PFSK-1 (cell line): Measurements from ENCODE around the gene COX8C.

Source experiments
- FOXP2 ChIP-seq: optimal IDR thresholded peaks from 2 replicates; pipeline ENCODE3; 2011; ENCODE audit warnings: borderline replicate concordance, control low read depth, inconsistent platforms; ENCODE audit not compliant: insufficient read depth; ENCODE audit errors: extremely low read length, extremely low read depth
- POLR2AphosphoS5 ChIP-seq: IDR thresholded peaks from 2 replicates; pipeline ENCODE4 v1.6.1; 2012; ENCODE audit warnings: low read depth, mild to moderate bottlenecking, control low read depth, low read length, moderate library complexity
- SIN3A ChIP-seq: IDR thresholded peaks from 2 replicates; pipeline ENCODE4 v1.6.1; 2012; ENCODE audit warnings: mild to moderate bottlenecking, low read length, moderate library complexity, borderline replicate concordance; ENCODE audit not compliant: insufficient read depth
- TAF1 ChIP-seq: IDR thresholded peaks from 2 replicates; pipeline ENCODE4 v1.6.1; 2012; ENCODE audit warnings: low read length, control low read depth, borderline replicate concordance; ENCODE audit not compliant: insufficient read depth
- TF ChIP-seq, protein P1 (sequence below), 2 experiments: IDR thresholded peaks; 2 replicates each; pipeline versions ENCODE4 v1.6.1 to v1.8.0; 2011 to 2012; ENCODE audit warnings: low read depth in 2 of 2, low read length in 2 of 2, control low read depth in 1 of 2, inconsistent platforms in 1 of 2, mild to moderate bottlenecking in 1 of 2, moderate library complexity in 1 of 2; ENCODE audit not compliant: insufficient read depth in 1 of 2

The COX8C gene

DNA sequence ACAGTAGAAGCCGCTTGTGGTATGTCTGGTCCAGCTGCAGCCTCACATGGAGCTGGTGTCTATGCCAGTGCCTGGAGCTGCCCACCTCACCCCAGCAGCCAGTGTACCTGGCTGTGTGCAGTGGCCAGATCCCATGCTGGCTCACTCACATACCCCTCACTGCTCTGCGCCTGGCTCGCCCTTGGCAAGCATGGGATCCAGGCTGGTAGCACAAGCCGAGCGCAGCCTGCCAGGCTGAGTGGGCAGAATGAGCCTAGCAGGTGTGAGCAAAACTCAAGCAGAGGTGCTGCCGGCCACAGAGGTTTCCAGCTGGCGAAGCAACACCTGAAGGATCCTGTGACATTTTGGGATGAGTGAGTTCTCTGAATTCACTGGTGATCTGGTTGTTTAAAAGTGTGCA lies 9.1 kb upstream of the COX8C start:
- TF ChIP-seq SIN3A (no peak), POLR2AphosphoS5 (no peak)
- TF ChIP-seq, protein P1, sequence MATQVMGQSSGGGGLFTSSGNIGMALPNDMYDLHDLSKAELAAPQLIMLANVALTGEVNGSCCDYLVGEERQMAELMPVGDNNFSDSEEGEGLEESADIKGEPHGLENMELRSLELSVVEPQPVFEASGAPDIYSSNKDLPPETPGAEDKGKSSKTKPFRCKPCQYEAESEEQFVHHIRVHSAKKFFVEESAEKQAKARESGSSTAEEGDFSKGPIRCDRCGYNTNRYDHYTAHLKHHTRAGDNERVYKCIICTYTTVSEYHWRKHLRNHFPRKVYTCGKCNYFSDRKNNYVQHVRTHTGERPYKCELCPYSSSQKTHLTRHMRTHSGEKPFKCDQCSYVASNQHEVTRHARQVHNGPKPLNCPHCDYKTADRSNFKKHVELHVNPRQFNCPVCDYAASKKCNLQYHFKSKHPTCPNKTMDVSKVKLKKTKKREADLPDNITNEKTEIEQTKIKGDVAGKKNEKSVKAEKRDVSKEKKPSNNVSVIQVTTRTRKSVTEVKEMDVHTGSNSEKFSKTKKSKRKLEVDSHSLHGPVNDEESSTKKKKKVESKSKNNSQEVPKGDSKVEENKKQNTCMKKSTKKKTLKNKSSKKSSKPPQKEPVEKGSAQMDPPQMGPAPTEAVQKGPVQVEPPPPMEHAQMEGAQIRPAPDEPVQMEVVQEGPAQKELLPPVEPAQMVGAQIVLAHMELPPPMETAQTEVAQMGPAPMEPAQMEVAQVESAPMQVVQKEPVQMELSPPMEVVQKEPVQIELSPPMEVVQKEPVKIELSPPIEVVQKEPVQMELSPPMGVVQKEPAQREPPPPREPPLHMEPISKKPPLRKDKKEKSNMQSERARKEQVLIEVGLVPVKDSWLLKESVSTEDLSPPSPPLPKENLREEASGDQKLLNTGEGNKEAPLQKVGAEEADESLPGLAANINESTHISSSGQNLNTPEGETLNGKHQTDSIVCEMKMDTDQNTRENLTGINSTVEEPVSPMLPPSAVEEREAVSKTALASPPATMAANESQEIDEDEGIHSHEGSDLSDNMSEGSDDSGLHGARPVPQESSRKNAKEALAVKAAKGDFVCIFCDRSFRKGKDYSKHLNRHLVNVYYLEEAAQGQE (IDR thresholded peaks at IDR 0.05; ENCODE audit: insufficient read depth in 1 of 2, low read depth in 2 of 2, low read length in 2 of 2): no peak

DNA sequence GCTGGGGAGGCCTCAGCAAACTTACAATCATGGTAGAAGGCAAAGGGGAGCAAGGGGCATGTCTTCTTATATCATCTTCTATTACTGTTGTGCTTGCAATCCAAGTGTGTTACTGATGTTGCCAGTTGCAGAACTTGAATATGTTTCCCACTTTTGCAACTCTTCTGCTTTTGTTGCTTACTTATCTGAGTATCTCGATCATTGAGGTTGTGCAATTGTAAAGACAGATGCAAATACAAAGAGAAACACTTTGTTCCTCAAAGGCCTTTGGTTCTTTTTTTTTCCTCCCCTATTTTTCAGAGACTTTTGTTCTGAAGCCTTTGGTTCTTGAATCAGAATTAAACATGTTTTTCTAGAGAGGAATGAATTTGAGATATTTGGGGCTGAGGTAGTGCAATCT lies 3.7 kb upstream of the COX8C start:
- TF ChIP-seq POLR2AphosphoS5 (no peak), SIN3A (no peak), FOXP2 (no peak), TAF1 (no peak)
- TF ChIP-seq, protein P1 (IDR thresholded peaks at IDR 0.05; ENCODE audit: insufficient read depth in 1 of 2, low read depth in 2 of 2, low read length in 2 of 2): no peak

DNA sequence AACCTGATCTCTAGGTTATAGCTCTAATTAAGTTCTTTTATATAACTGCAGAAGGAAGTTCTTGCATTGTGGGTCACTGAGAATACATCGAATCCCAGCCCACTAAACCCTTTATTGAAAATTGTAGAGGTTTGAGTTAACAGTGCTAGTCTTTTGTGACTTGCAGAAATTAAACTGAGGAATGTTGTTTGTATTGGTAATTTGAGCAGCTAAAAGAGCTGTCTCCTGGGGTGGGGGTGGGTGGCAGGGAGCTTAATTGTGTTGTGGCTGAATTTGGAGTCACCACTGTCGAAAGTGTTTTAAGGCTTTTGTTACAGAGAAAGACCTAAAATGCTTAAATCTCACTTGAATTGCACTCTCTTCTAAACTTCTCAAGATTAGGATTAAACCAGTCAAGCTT lies 3.2 kb upstream of the COX8C start:
- no peak for TF ChIP-seq POLR2AphosphoS5
- no peak for TF ChIP-seq FOXP2
- no peak for TF ChIP-seq SIN3A
- TF ChIP-seq, protein P1 (IDR thresholded peaks at IDR 0.05; ENCODE audit: insufficient read depth in 1 of 2, low read depth in 2 of 2, low read length in 2 of 2): no peak
- TF ChIP-seq TAF1: no peak

DNA sequence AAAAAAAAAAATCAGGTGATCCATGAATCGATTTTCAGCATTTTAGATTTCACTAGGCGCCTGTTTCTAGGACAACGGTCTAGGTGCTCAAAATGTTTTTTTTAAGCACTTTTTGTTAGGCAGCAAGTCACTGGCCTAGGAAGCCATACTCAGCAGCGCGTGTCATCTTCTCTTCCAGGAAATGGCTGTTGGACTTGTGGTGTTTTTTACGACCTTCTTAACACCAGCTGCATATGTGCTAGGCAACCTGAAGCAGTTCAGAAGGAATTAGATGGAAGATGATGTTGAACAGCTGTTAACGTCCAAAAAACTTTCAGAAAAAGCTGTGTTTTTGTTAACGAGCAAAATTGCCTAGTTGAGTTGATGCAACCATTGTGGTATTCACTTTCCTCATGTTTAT lies 868 bp downstream of the COX8C start:
- no peak for TF ChIP-seq SIN3A
- no peak for TF ChIP-seq TAF1
- no peak for TF ChIP-seq FOXP2
- TF ChIP-seq, protein P1 (IDR thresholded peaks at IDR 0.05; ENCODE audit: insufficient read depth in 1 of 2, low read depth in 2 of 2, low read length in 2 of 2): no peak
- TF ChIP-seq POLR2AphosphoS5: no peak

DNA sequence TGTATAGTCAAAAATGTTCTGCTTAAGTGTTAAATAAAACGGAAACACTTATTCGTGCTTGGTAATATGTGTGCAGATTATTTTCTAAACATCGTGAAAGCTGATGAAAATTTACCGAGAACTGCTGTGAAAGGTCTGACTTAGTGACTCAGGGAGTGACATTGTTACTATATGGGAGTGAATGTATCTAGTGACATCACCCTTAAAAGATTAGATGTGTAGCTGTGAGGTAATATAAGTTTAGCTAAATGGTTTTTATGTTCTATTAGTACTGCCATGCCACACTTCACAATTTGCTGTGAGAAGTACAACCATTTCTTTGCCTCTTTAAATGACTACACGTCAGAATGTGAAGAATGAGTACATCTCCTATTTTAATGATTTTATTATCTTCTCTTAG lies 1.3 kb downstream of the COX8C start:
- no peak for TF ChIP-seq TAF1
- TF ChIP-seq POLR2AphosphoS5: no peak
- TF ChIP-seq FOXP2: no peak
- TF ChIP-seq SIN3A: no peak
- TF ChIP-seq, protein P1 (IDR thresholded peaks at IDR 0.05; ENCODE audit: insufficient read depth in 1 of 2, low read depth in 2 of 2, low read length in 2 of 2): no peak
